Measurements from ENCODE around the gene SLC1A4. TPM values are rescaled to one million over a fixed set of nuclear protein-coding genes. Genes with fewer than 3 reads are reported as not detected.

The SLC1A4 gene
- polyA plus RNA-seq, 3 donors from 2014 or later = 7.0 to 10.4 (median 8.2) TPM

- no peak overlapping the region for H3K27ac Mint-ChIP-seq
- DNase-seq = no peak
- H3K27me3 Mint-ChIP-seq (ENCODE audit: low read depth in 3 of 3) = no peaks in the 10 kb centered on the region
- no peaks in the 10 kb centered on the region for H3K36me3 Mint-ChIP-seq
- H3K9me3 Mint-ChIP-seq = no peaks in the 10 kb centered on the region
- H3K4me3 Mint-ChIP-seq = no peak overlapping the region
- H3K4me1 Mint-ChIP-seq = peaks cover 0 to 13% of the 10 kb centered on the region in 2 donors
Observed at GRCh38 chr2:64975232-64975821, 13.9 kb upstream of the SLC1A4 start.

GRCh38 chr2:64976276-64976675 is 12.9 kb upstream of the SLC1A4 start:
- Mint-ChIP-seq H3K27ac (no peak overlapping the region), H3K4me1 (peaks cover 0 to 13% of the 10 kb centered on the region in 2 donors), H3K9me3 (no peaks in the 10 kb centered on the region), H3K36me3 (no peaks in the 10 kb centered on the region), H3K4me3 (no peak overlapping the region), H3K27me3 (ENCODE audit: low read depth in 3 of 3) (no peaks in the 10 kb centered on the region)
- no peak for DNase-seq

GRCh38 chr2:64978514-64979268 is 10.5 kb upstream of the SLC1A4 start:
- H3K9me3 Mint-ChIP-seq = no peaks in the 10 kb centered on the region
- H3K27me3 Mint-ChIP-seq (ENCODE audit: low read depth in 3 of 3) = no peaks in the 10 kb centered on the region
- H3K27ac Mint-ChIP-seq = no peak overlapping the region
- H3K36me3 Mint-ChIP-seq = no peaks in the 10 kb centered on the region
- DNase-seq = peak in 1 of 3 donors; percentile 12
- H3K4me1 Mint-ChIP-seq = peaks cover 0 to 13% of the 10 kb centered on the region in 2 donors
- H3K4me3 Mint-ChIP-seq = no peak overlapping the region

GRCh38 chr2:64979744-64980143 is 9.5 kb upstream of the SLC1A4 start:
- no peaks in the 10 kb centered on the region for H3K9me3 Mint-ChIP-seq
- H3K27me3 Mint-ChIP-seq (ENCODE audit: low read depth in 3 of 3) = no peaks in the 10 kb centered on the region
- no peak for DNase-seq
- peak overlapping the region in 1 of 6 donors; percentile 0 for H3K27ac Mint-ChIP-seq
- peaks cover 0 to 7% of the 10 kb centered on the region in 2 donors for H3K4me1 Mint-ChIP-seq
- no peaks in the 10 kb centered on the region for H3K36me3 Mint-ChIP-seq
- no peak overlapping the region for H3K4me3 Mint-ChIP-seq

- no peaks in the 10 kb centered on the region for H3K9me3 Mint-ChIP-seq
- DNase-seq = no peak
- H3K27me3 Mint-ChIP-seq (ENCODE audit: low read depth in 3 of 3) = no peaks in the 10 kb centered on the region
- no peaks in the 10 kb centered on the region for H3K36me3 Mint-ChIP-seq
- H3K4me1 Mint-ChIP-seq = peaks cover 0 to 6% of the 10 kb centered on the region in 2 donors
- no peak overlapping the region for H3K27ac Mint-ChIP-seq
- H3K4me3 Mint-ChIP-seq = no peak overlapping the region
Observed at GRCh38 chr2:64980183-64980582, 9.0 kb upstream of the SLC1A4 start.

- Mint-ChIP-seq H3K4me1 (peaks cover 6 to 26% of the 10 kb centered on the region in 2 donors), H3K27me3 (ENCODE audit: low read depth in 3 of 3) (peaks cover 0 to 4% (median 0%) of the 10 kb centered on the region in 3 donors), H3K36me3 (no peaks in the 10 kb centered on the region), H3K4me3 (no peak overlapping the region), H3K9me3 (no peaks in the 10 kb centered on the region), H3K27ac (peak overlapping the region in 1 of 6 donors; percentile 17)
- DNase-seq = no peak
Observed at GRCh38 chr2:64982311-64982857, 6.8 kb upstream of the SLC1A4 start.

GRCh38 chr2:64982932-64983331 is 6.3 kb upstream of the SLC1A4 start:
- Mint-ChIP-seq H3K27me3 (ENCODE audit: low read depth in 3 of 3) (peaks cover 0 to 4% (median 0%) of the 10 kb centered on the region in 3 donors), H3K4me3 (no peak overlapping the region), H3K4me1 (peaks cover 7 to 31% of the 10 kb centered on the region in 2 donors), H3K27ac (no peak overlapping the region), H3K36me3 (no peaks in the 10 kb centered on the region), H3K9me3 (no peaks in the 10 kb centered on the region)
- DNase-seq = no peak

GRCh38 chr2:64985447-64985846 is 3.8 kb upstream of the SLC1A4 start:
- peak; percentile 15 to 48 (median 33) for DNase-seq
- Mint-ChIP-seq H3K27me3 (ENCODE audit: low read depth in 3 of 3) (peaks cover 3 to 15% (median 5%) of the 10 kb centered on the region in 3 donors), H3K4me3 (peak overlapping the region in 1 of 5 donors; percentile 1), H3K36me3 (no peaks in the 10 kb centered on the region), H3K27ac (peak overlapping the region in 2 of 6 donors; percentile 9 to 78), H3K4me1 (peaks cover 15 to 42% of the 10 kb centered on the region in 2 donors), H3K9me3 (no peaks in the 10 kb centered on the region)

GRCh38 chr2:64987001-64987955 is 1.9 kb upstream of the SLC1A4 start:
- H3K4me3 Mint-ChIP-seq = peak overlapping the region; percentile 76 to 87 (median 85)
- H3K4me1 Mint-ChIP-seq = peaks cover 22 to 56% of the 10 kb centered on the region in 2 donors
- peak overlapping the region; percentile 41 to 93 (median 81) for H3K27ac Mint-ChIP-seq
- H3K36me3 Mint-ChIP-seq = peaks cover 0 to 2% (median 0%) of the 10 kb centered on the region in 3 donors
- no peak for DNase-seq
- peaks cover 3 to 16% (median 5%) of the 10 kb centered on the region in 3 donors for H3K27me3 Mint-ChIP-seq (ENCODE audit: low read depth in 3 of 3)
- no peaks in the 10 kb centered on the region for H3K9me3 Mint-ChIP-seq

GRCh38 chr2:64987956-64988419 is 1.2 kb upstream of the SLC1A4 start:
- Mint-ChIP-seq H3K36me3 (peaks cover 0 to 5% (median 0%) of the 10 kb centered on the region in 3 donors), H3K4me3 (peak overlapping the region; percentile 83 to 90 (median 86)), H3K27ac (peak overlapping the region; percentile 81 to 93 (median 89)), H3K27me3 (ENCODE audit: low read depth in 3 of 3) (peaks cover 3 to 16% (median 5%) of the 10 kb centered on the region in 3 donors), H3K9me3 (no peaks in the 10 kb centered on the region), H3K4me1 (peaks cover 22 to 60% of the 10 kb centered on the region in 2 donors)
- peak in 1 of 3 donors; percentile 78 for DNase-seq

- Mint-ChIP-seq H3K9me3 (no peaks in the 10 kb centered on the region), H3K4me3 (peak overlapping the region; percentile 83 to 90 (median 86)), H3K4me1 (peaks cover 22 to 66% of the 10 kb centered on the region in 2 donors), H3K27me3 (ENCODE audit: low read depth in 3 of 3) (peaks cover 3 to 16% (median 5%) of the 10 kb centered on the region in 3 donors), H3K27ac (peak overlapping the region; percentile 81 to 93 (median 89)), H3K36me3 (peaks cover 0 to 10% (median 0%) of the 10 kb centered on the region in 3 donors)
- peak in 2 of 3 donors; percentile 78 to 85 for DNase-seq
Observed at GRCh38 chr2:64988420-64989125, 626 bp upstream of the SLC1A4 start.

- Mint-ChIP-seq H3K4me1 (peaks cover 22 to 74% of the 10 kb centered on the region in 2 donors), H3K4me3 (peak overlapping the region; percentile 85 to 91 (median 87)), H3K27ac (peak overlapping the region in 5 of 6 donors; percentile 36 to 87 (median 68)), H3K9me3 (no peaks in the 10 kb centered on the region), H3K27me3 (ENCODE audit: low read depth in 3 of 3) (peaks cover 3 to 19% (median 5%) of the 10 kb centered on the region in 3 donors), H3K36me3 (peaks cover 0 to 10% (median 0%) of the 10 kb centered on the region in 3 donors)
- DNase-seq = no peak
Observed at GRCh38 chr2:64989982-64990614, 899 bp downstream of the SLC1A4 start.

Data from immature natural killer cell (primary cell).